ENCODE measurements around the gene MINDY3. TPM values are rescaled to one million over a fixed set of nuclear protein-coding genes. Genes with fewer than 3 reads are reported as not detected.

The MINDY3 gene
- total RNA-seq, 1 experiment from 2014 or later: 14.9 TPM

DNA sequence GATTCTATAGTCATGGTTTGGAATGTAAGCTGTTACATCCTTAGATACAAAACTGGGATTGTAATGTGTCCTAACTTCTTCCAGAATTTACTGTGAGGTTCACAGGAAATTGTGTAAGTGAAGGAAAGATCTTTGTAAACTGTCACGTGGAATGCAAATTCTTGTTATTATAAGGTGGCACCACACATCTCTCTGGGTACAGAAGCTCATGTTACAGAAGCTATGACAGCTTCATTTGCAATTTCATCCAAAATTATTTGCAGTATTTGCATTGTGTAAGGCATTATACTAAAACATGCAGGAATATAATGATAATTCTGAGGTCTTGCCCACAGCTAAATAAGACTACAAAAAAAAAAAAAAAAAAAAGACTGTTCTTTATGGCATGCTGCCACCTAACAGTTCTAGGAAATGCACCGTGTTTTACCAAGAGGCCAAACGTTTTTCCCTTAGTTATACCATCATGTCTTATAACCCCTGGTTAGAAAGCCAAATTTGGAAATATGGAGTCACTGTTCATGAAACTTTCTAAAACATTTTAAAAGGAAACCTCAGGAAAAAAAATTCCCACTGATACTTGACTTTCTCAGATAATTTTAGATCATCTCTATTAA lies 17.6 kb downstream of the MINDY3 start:
- Histone ChIP-seq H2BK120ac (ENCODE audit: low read depth, low read length, poor library complexity, severe bottlenecking) (no peak overlapping the region), H3K9me3 (ENCODE audit: control insufficient read depth, low read depth, low read length) (no peaks in the 10 kb centered on the region), H2AK5ac (ENCODE audit: insufficient read length, low read length) (no peak overlapping the region), H2BK15ac (ENCODE audit: low read depth, low read length) (no peak overlapping the region), H3K27me3 (ENCODE audit: insufficient read depth, low read length) (no peaks in the 10 kb centered on the region), H3K18ac (ENCODE audit: insufficient read length, low read depth, low read length) (no peak overlapping the region), H3T11ph (ENCODE audit: low read length) (no peak overlapping the region), H2BK12ac (ENCODE audit: insufficient read length, low read depth, low read length) (no peak overlapping the region), H3K14ac (ENCODE audit: insufficient read depth, low read length) (no peak overlapping the region), H3K27ac (ENCODE audit: insufficient read length, low read depth, low read length) (no peak overlapping the region), H3K4me1 (ENCODE audit: insufficient read depth, low read length) (no peaks in the 10 kb centered on the region), H4K5ac (ENCODE audit: insufficient read length, low read depth, low read length) (no peak overlapping the region), H3K79me2 (ENCODE audit: insufficient read depth, low read length) (no peaks in the 10 kb centered on the region), H2AFZ (ENCODE audit: low read length) (no peak overlapping the region), H4K91ac (ENCODE audit: insufficient read length, low read depth, low read length) (no peak overlapping the region), H3K56ac (ENCODE audit: insufficient read length, low read depth, low read length) (no peak overlapping the region), H2BK5ac (ENCODE audit: insufficient read length, low read length) (no peak overlapping the region), H2BK20ac (ENCODE audit: low read depth, low read length, poor library complexity, severe bottlenecking) (no peak overlapping the region), H3K4ac (ENCODE audit: low read depth, low read length) (no peak overlapping the region), H3K9ac (ENCODE audit: extremely low read depth, insufficient read length, low read length) (no peak overlapping the region), H3K4me2 (ENCODE audit: insufficient read depth, insufficient read length, low read length) (no peak overlapping the region), H3K23ac (ENCODE audit: insufficient read length, low read depth, low read length) (no peak overlapping the region), H3K23me2 (ENCODE audit: insufficient read length, low read depth, low read length, poor library complexity, severe bottlenecking) (no peaks in the 10 kb centered on the region), H3K79me1 (ENCODE audit: insufficient read depth, low read depth, low read length, poor library complexity, severe bottlenecking) (no peaks in the 10 kb centered on the region), H4K8ac (replicated peaks; ENCODE audit: insufficient read length, low read depth, low read length) (no peak overlapping the region), H4K20me1 (ENCODE audit: control insufficient read depth, insufficient read depth, insufficient read length) (no peaks in the 10 kb centered on the region)
- Mint-ChIP-seq H3K27ac (no peak overlapping the region), H3K27me3 (ENCODE audit: low read depth) (no peaks in the 10 kb centered on the region), H3K4me3 (no peak overlapping the region), H3K4me1 (no peaks in the 10 kb centered on the region), H3K9me3 (no peaks in the 10 kb centered on the region), H3K36me3 (ENCODE audit: insufficient read depth in 1 of 3, low read depth in 3 of 3) (no peaks in the 10 kb centered on the region)
- WGBS (ENCODE audit: extremely low coverage, insufficient read length, low lambda C conversion rate): no CpG with 5 or more reads among the region's 3 CpGs
- no peak for DNase-seq
- TF ChIP-seq, protein P1, sequence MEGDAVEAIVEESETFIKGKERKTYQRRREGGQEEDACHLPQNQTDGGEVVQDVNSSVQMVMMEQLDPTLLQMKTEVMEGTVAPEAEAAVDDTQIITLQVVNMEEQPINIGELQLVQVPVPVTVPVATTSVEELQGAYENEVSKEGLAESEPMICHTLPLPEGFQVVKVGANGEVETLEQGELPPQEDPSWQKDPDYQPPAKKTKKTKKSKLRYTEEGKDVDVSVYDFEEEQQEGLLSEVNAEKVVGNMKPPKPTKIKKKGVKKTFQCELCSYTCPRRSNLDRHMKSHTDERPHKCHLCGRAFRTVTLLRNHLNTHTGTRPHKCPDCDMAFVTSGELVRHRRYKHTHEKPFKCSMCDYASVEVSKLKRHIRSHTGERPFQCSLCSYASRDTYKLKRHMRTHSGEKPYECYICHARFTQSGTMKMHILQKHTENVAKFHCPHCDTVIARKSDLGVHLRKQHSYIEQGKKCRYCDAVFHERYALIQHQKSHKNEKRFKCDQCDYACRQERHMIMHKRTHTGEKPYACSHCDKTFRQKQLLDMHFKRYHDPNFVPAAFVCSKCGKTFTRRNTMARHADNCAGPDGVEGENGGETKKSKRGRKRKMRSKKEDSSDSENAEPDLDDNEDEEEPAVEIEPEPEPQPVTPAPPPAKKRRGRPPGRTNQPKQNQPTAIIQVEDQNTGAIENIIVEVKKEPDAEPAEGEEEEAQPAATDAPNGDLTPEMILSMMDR (conservative IDR thresholded peaks at IDR 0.05): no peak
